Central memory CD8-positive, alpha-beta T cell (primary cell): ENCODE data around the gene MCAT.
A peak's percentile ranks its signal among the peaks of the same experiment; 100 is the strongest.

Experiments
- ATAC-seq: fragments of 150-1000 bp; cut with Tn5 transposase; replicated peaks from 2 replicates; pipeline ENCODE4 v1.10.0; 2022; ENCODE audit warnings: mild to moderate bottlenecking, moderate FRiP score, moderate number of reproducible peaks; ENCODE audit not compliant: poor library complexity, severe bottlenecking; ENCODE audit errors: extremely low read depth
- DNase-seq, 2 donors: peaks; one replicate each; pipeline ENCODE4 v3.0.0; 2021; ENCODE audit warnings: low spot score in 2 of 2
- H3K27ac Mint-ChIP-seq: one replicate; pipeline ENCODE4 v1.8.0; 2022; ENCODE audit warnings: low read depth, mild to moderate bottlenecking, moderate library complexity, mixed read lengths
- H3K27me3 Mint-ChIP-seq: one replicate; pipeline ENCODE4 v1.8.0; 2022; ENCODE audit warnings: mixed read lengths
- H3K36me3 Mint-ChIP-seq: one replicate; pipeline ENCODE4 v1.8.0; 2022; ENCODE audit warnings: mild to moderate bottlenecking, moderate library complexity, mixed read lengths; ENCODE audit not compliant: insufficient read depth
- H3K4me1 Mint-ChIP-seq: one replicate; pipeline ENCODE4 v1.8.0; 2022; ENCODE audit warnings: mixed read lengths
- H3K4me3 Mint-ChIP-seq: one replicate; pipeline ENCODE4 v1.8.0; 2022; ENCODE audit warnings: mild to moderate bottlenecking, moderate library complexity, mixed read lengths
- H3K9me3 Mint-ChIP-seq: one replicate; pipeline ENCODE4 v1.8.0; 2022; ENCODE audit warnings: mixed read lengths

The MCAT gene

GRCh38 chr22:43142880-43143562, at the start of gene MCAT:
MCAT (minus strand) TSS chr22:43143398; CDS start chr22:43143348, 50 bp downstream.
- ATAC-seq = peak; percentile 78
- Mint-ChIP-seq H3K27ac (peak within 1 kb of the TSS; percentile 92), H3K27me3 (no peaks in the 10 kb centered on the region), H3K4me3 (peak within 1 kb of the TSS; percentile 87), H3K36me3 (peaks cover 19% of the 10 kb centered on the region), H3K9me3 (no peaks in the 10 kb centered on the region), H3K4me1 (peaks cover 15% of the 10 kb centered on the region)
- DNase-seq = peak; percentile 55 to 64

GRCh38 chr22:43191831-43192230, 48.6 kb upstream of the MCAT start:
- ATAC-seq = no peak
- no peak for DNase-seq
- Mint-ChIP-seq H3K27ac (no peak overlapping the region), H3K4me1 (no peaks in the 10 kb centered on the region), H3K9me3 (no peaks in the 10 kb centered on the region), H3K36me3 (peaks cover 2% of the 10 kb centered on the region), H3K27me3 (peaks cover 10% of the 10 kb centered on the region), H3K4me3 (no peak overlapping the region)

- Mint-ChIP-seq H3K4me1 (peaks cover 6% of the 10 kb centered on the region), H3K27ac (no peak overlapping the region), H3K4me3 (peak overlapping the region; percentile 3), H3K9me3 (no peaks in the 10 kb centered on the region), H3K27me3 (no peaks in the 10 kb centered on the region), H3K36me3 (peaks cover 3% of the 10 kb centered on the region)
- no peak for ATAC-seq
- DNase-seq = no peak
Measured at GRCh38 chr22:43188829-43189545, 45.8 kb upstream of the MCAT start.

- Mint-ChIP-seq H3K9me3 (no peaks in the 10 kb centered on the region), H3K27me3 (no peaks in the 10 kb centered on the region), H3K4me3 (peak overlapping the region; percentile 73), H3K36me3 (peaks cover 3% of the 10 kb centered on the region), H3K27ac (peak overlapping the region; percentile 95), H3K4me1 (peaks cover 7% of the 10 kb centered on the region)
- ATAC-seq (peak; percentile 89), DNase-seq (peak; percentile 90 to 96)
Measured at GRCh38 chr22:43187171-43188099, 44.2 kb upstream of the MCAT start.

GRCh38 chr22:43186272-43187170, 43.3 kb upstream of the MCAT start, which contains the start of gene TTLL12:
TTLL12 (minus strand) TSS chr22:43187134; CDS start chr22:43187069, 65 bp downstream.
- Mint-ChIP-seq H3K36me3 (peaks cover 3% of the 10 kb centered on the region), H3K27ac (peak within 1 kb of the TSS; percentile 95), H3K4me3 (peak within 1 kb of the TSS; percentile 73), H3K4me1 (peaks cover 11% of the 10 kb centered on the region), H3K27me3 (no peaks in the 10 kb centered on the region), H3K9me3 (no peaks in the 10 kb centered on the region)
- peak; percentile 32 to 34 for DNase-seq
- ATAC-seq = peak; percentile 27

- ATAC-seq (no peak), DNase-seq (no peak)
- H3K9me3 Mint-ChIP-seq = no peaks in the 10 kb centered on the region
- H3K36me3 Mint-ChIP-seq = peaks cover 5% of the 10 kb centered on the region
- H3K27ac Mint-ChIP-seq = no peak overlapping the region
- peaks cover 12% of the 10 kb centered on the region for H3K4me1 Mint-ChIP-seq
- peak overlapping the region; percentile 59 for H3K4me3 Mint-ChIP-seq
- H3K27me3 Mint-ChIP-seq = no peaks in the 10 kb centered on the region
Measured at GRCh38 chr22:43185860-43186261, 42.7 kb upstream of the MCAT start.

- H3K27ac Mint-ChIP-seq = no peak overlapping the region
- H3K27me3 Mint-ChIP-seq = no peaks in the 10 kb centered on the region
- peaks cover 12% of the 10 kb centered on the region for H3K4me1 Mint-ChIP-seq
- H3K9me3 Mint-ChIP-seq = no peaks in the 10 kb centered on the region
- peaks cover 10% of the 10 kb centered on the region for H3K36me3 Mint-ChIP-seq
- no peak for ATAC-seq
- no peak for DNase-seq
- no peak overlapping the region for H3K4me3 Mint-ChIP-seq
Measured at GRCh38 chr22:43183496-43184277, 40.5 kb upstream of the MCAT start.

GRCh38 chr22:43182726-43183125, 39.5 kb upstream of the MCAT start:
- DNase-seq (no peak), ATAC-seq (no peak)
- Mint-ChIP-seq H3K27me3 (no peaks in the 10 kb centered on the region), H3K9me3 (no peaks in the 10 kb centered on the region), H3K4me1 (peaks cover 12% of the 10 kb centered on the region), H3K4me3 (no peak overlapping the region), H3K36me3 (peaks cover 13% of the 10 kb centered on the region), H3K27ac (no peak overlapping the region)

GRCh38 chr22:43182118-43182517, 38.9 kb upstream of the MCAT start:
- Mint-ChIP-seq H3K27ac (peak overlapping the region; percentile 77), H3K36me3 (peaks cover 11% of the 10 kb centered on the region), H3K9me3 (no peaks in the 10 kb centered on the region), H3K4me1 (peaks cover 12% of the 10 kb centered on the region), H3K27me3 (no peaks in the 10 kb centered on the region), H3K4me3 (no peak overlapping the region)
- no peak for DNase-seq
- no peak for ATAC-seq

- H3K27me3 Mint-ChIP-seq = no peaks in the 10 kb centered on the region
- peak overlapping the region; percentile 77 for H3K27ac Mint-ChIP-seq
- peaks cover 12% of the 10 kb centered on the region for H3K4me1 Mint-ChIP-seq
- ATAC-seq (no peak), DNase-seq (no peak)
- no peaks in the 10 kb centered on the region for H3K9me3 Mint-ChIP-seq
- peaks cover 9% of the 10 kb centered on the region for H3K36me3 Mint-ChIP-seq
- no peak overlapping the region for H3K4me3 Mint-ChIP-seq
Measured at GRCh38 chr22:43181321-43182076, 38.3 kb upstream of the MCAT start.

GRCh38 chr22:43180670-43181069, 37.5 kb upstream of the MCAT start:
- H3K36me3 Mint-ChIP-seq = peaks cover 9% of the 10 kb centered on the region
- H3K27me3 Mint-ChIP-seq = no peaks in the 10 kb centered on the region
- peaks cover 12% of the 10 kb centered on the region for H3K4me1 Mint-ChIP-seq
- no peaks in the 10 kb centered on the region for H3K9me3 Mint-ChIP-seq
- no peak overlapping the region for H3K4me3 Mint-ChIP-seq
- H3K27ac Mint-ChIP-seq = no peak overlapping the region
- no peak for DNase-seq
- ATAC-seq = no peak
